Hepatocyte (in vitro differentiated cells): ENCODE data around the gene EPB41L4B. TPM values are rescaled to one million over a fixed set of nuclear protein-coding genes. Genes with fewer than 3 reads are reported as not detected.

Experiments
- DNase-seq: peaks from one replicate; pipeline ENCODE4 v3.0.0-alpha.2; 2016; ENCODE audit warnings: low spot score
- H2AFZ ChIP-seq: fragments of 200-600 bp; sonication (generic); 2 replicates; pipeline ENCODE4 v1.6.0; 2016; ENCODE audit warnings: antibody characterized with exemption, mild to moderate bottlenecking
- H3K27ac ChIP-seq: fragments of 200-600 bp; sonication (generic); 2 replicates; pipeline ENCODE4 v1.5.1; 2016; ENCODE audit warnings: mild to moderate bottlenecking
- H3K27me3 ChIP-seq: fragments of 200-600 bp; sonication (generic); 2 replicates; pipeline ENCODE4 v1.6.1; 2016
- H3K36me3 ChIP-seq: fragments of 200-600 bp; sonication (generic); replicated peaks from 2 replicates; pipeline ENCODE4 v1.5.1; 2016; ENCODE audit warnings: low read depth; ENCODE audit not compliant: insufficient read depth
- H3K4me1 ChIP-seq: fragments of 200-600 bp; sonication (generic); 2 replicates; pipeline ENCODE4 v1.5.1; 2016; ENCODE audit warnings: mild to moderate bottlenecking, moderate library complexity; ENCODE audit not compliant: insufficient read depth
- H3K4me2 ChIP-seq: fragments of 200-600 bp; sonication (generic); 2 replicates; pipeline ENCODE4 v1.6.0; 2016
- H3K4me3 ChIP-seq: fragments of 200-600 bp; sonication (generic); 2 replicates; pipeline ENCODE4 v1.5.1; 2016; ENCODE audit warnings: mild to moderate bottlenecking
- H3K79me2 ChIP-seq: fragments of 200-600 bp; sonication (generic); 2 replicates; pipeline ENCODE4 v1.6.0; 2017; ENCODE audit warnings: mild to moderate bottlenecking
- H3K9me2 ChIP-seq: fragments of 200-600 bp; sonication (generic); replicated peaks from 2 replicates; pipeline ENCODE4 v1.6.0; 2017; ENCODE audit warnings: mild to moderate bottlenecking; ENCODE audit not compliant: insufficient read depth
- H3K9me3 ChIP-seq: fragments of 200-600 bp; sonication (generic); 2 replicates; pipeline ENCODE4 v1.5.1; 2016; ENCODE audit warnings: low read depth, mild to moderate bottlenecking
- H4K20me1 ChIP-seq: fragments of 200-600 bp; sonication (generic); 2 replicates; pipeline ENCODE4 v1.6.0; 2016; ENCODE audit warnings: mild to moderate bottlenecking; ENCODE audit not compliant: insufficient read depth, poor library complexity, severe bottlenecking
- EZH2 ChIP-seq: fragments of 200-600 bp; sonication (generic); IDR thresholded peaks from 2 replicates; pipeline ENCODE4 v1.6.1; 2016; ENCODE audit warnings: antibody characterized with exemption, mild to moderate bottlenecking, borderline replicate concordance
- EZH2phosphoT487 ChIP-seq: fragments of 200-600 bp; sonication (generic); IDR thresholded peaks from one replicate; pipeline ENCODE4 v1.6.1; 2018; ENCODE audit warnings: antibody characterized with exemption, mild to moderate bottlenecking, low read depth, moderate library complexity; ENCODE audit not compliant: unreplicated experiment, severe bottlenecking
- WGBS: methylation state at CpG from one replicate; pipeline ENCODE4 v1.1.6; 2016; ENCODE audit warnings: low lambda C conversion rate; ENCODE audit errors: missing lambda C conversion rate; 5-methylcytosine and 5-hydroxymethylcytosine counted together
- polyA plus RNA-seq: library from polyadenylated mRNA; unstranded; fragments of >200 nt; fragmentation: Nextera tagmentation; extraction: Ambion mirVana; gene quantifications from 2 replicates; pipeline ENCODE4 v1.2.1, GENCODE V29; 2016
- total RNA-seq: library from RNA; depleted of rRNA; stranded (reverse); fragments of >200 nt; gene quantifications from 2 replicates; pipeline ENCODE4 v1.2.3, GENCODE V29; 2014
- TF ChIP-seq, protein P1 (sequence below): fragments of 200-600 bp; sonication (generic); IDR thresholded peaks from 2 replicates; pipeline ENCODE4 v1.5.1; 2016; ENCODE audit warnings: antibody characterized with exemption, mild to moderate bottlenecking; ENCODE audit not compliant: poor library complexity

EPB41L4B gene
- total and polyA plus RNA-seq, 2 experiments from 2014 or later = 11.1 to 20.6 TPM

- Histone ChIP-seq H3K9me2 (no peaks in the 10 kb centered on the region), H4K20me1 (no peaks in the 10 kb centered on the region), H3K9me3 (no peaks in the 10 kb centered on the region), H3K79me2 (no peaks in the 10 kb centered on the region), H2AFZ (no peak overlapping the region), H3K4me2 (no peak overlapping the region), H3K36me3 (no peaks in the 10 kb centered on the region), H3K27me3 (no peaks in the 10 kb centered on the region), H3K4me1 (no peaks in the 10 kb centered on the region), H3K27ac (no peak overlapping the region), H3K4me3 (no peak overlapping the region)
- no peak for DNase-seq
- 75% methylated on average over 5 of the region's 5 CpGs for WGBS
- TF ChIP-seq EZH2 (no peak), EZH2phosphoT487 (no peak)
- TF ChIP-seq, protein P1, sequence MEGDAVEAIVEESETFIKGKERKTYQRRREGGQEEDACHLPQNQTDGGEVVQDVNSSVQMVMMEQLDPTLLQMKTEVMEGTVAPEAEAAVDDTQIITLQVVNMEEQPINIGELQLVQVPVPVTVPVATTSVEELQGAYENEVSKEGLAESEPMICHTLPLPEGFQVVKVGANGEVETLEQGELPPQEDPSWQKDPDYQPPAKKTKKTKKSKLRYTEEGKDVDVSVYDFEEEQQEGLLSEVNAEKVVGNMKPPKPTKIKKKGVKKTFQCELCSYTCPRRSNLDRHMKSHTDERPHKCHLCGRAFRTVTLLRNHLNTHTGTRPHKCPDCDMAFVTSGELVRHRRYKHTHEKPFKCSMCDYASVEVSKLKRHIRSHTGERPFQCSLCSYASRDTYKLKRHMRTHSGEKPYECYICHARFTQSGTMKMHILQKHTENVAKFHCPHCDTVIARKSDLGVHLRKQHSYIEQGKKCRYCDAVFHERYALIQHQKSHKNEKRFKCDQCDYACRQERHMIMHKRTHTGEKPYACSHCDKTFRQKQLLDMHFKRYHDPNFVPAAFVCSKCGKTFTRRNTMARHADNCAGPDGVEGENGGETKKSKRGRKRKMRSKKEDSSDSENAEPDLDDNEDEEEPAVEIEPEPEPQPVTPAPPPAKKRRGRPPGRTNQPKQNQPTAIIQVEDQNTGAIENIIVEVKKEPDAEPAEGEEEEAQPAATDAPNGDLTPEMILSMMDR = peak; percentile 9
Measured at GRCh38 chr9:109143881-109144562, 176.8 kb downstream of the EPB41L4B start.

GRCh38 chr9:109141375-109141774, 179.5 kb downstream of the EPB41L4B start:
- no peaks in the 10 kb centered on the region for H3K9me2 ChIP-seq
- no peaks in the 10 kb centered on the region for H3K36me3 ChIP-seq
- H3K27ac ChIP-seq = no peak overlapping the region
- no peaks in the 10 kb centered on the region for H3K79me2 ChIP-seq
- no peak overlapping the region for H3K4me3 ChIP-seq
- no peaks in the 10 kb centered on the region for H3K9me3 ChIP-seq
- H3K4me2 ChIP-seq = no peak overlapping the region
- TF ChIP-seq, protein P1 = no peak
- TF ChIP-seq EZH2 (no peak), EZH2phosphoT487 (no peak)
- no peaks in the 10 kb centered on the region for H3K27me3 ChIP-seq
- no peak overlapping the region for H2AFZ ChIP-seq
- H4K20me1 ChIP-seq = no peaks in the 10 kb centered on the region
- WGBS = 91% methylated on average over 5 of the region's 5 CpGs
- DNase-seq = no peak
- no peaks in the 10 kb centered on the region for H3K4me1 ChIP-seq

DNA sequence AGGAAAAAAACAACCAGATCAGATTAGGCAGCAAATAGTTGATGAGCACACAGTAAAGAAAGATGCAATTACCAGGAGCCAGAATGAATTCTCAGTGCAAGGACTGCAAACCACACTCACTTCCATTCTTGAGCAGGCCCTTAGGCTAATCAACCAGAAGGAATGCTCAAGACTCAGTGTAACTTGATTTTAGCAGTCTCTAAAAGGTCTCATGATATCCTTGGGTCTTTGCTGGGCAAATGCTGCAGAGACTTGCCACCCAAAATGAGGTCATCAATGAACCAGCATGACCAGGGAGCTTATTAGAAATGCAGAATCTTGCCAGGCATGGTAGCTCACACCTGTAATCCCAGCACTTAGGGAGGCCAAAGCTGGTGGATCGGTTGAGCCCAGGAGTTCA, 181.0 kb downstream of the EPB41L4B start:
- 100% methylated on average over 1 of the region's 1 CpG for WGBS
- Histone ChIP-seq H3K79me2 (no peaks in the 10 kb centered on the region), H3K27ac (no peak overlapping the region), H2AFZ (no peak overlapping the region), H3K27me3 (no peaks in the 10 kb centered on the region), H3K36me3 (no peaks in the 10 kb centered on the region), H3K4me2 (no peak overlapping the region), H3K4me1 (no peaks in the 10 kb centered on the region), H3K9me3 (no peaks in the 10 kb centered on the region), H4K20me1 (no peaks in the 10 kb centered on the region), H3K9me2 (no peaks in the 10 kb centered on the region), H3K4me3 (no peak overlapping the region)
- TF ChIP-seq, protein P1 = no peak
- no peak for TF ChIP-seq EZH2
- no peak for TF ChIP-seq EZH2phosphoT487
- DNase-seq = no peak
